Stimulated activated CD4-positive, alpha-beta T cell treated with anti-CD3 and anti-CD28 coated beads, Interleukin-4, amount 100 ng/mL, for 1 hour (primary cell): ENCODE measurements around the gene TAF3.
A peak's percentile ranks its signal among the peaks of the same experiment; 100 is the strongest.

Experiments used
- DNase-seq: peaks from one replicate; pipeline ENCODE4 v3.0.0-alpha.2; 2020

Gene TAF3

DNA sequence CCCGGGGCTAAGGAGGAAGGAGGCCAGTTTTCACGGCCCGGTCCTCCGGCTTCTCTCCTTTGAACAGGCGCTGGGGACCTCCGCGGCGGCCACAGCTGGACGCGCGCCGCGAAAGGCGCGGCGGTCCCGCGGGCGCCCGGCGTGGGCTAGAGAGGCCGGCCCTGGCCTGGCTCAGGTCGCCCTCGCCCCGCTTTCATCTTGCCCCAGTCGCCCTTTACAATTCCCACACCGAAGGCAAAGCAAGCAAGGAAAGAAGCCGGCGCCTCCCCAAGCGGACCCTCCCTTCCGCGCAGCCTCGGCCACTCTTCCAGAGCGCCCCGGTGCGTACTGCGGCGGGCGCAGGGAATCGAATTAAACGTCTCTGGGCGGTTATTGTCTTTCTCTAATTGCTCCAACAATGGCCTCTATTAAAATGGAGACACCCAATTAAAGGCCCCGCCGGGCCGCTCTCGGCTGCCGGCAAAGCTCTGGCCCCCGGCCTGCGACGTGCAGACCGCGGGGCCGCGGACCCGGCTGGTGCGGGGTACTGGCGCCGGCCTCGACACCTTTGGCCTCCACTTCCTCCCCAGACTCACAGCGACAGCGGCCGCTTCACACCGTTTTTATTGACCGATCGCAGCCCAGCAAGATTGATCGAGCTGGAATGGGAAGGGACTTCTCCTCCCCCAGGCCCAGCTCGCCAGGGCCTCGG, 231.7 kb downstream of the TAF3 start:
- no peak for DNase-seq

DNA sequence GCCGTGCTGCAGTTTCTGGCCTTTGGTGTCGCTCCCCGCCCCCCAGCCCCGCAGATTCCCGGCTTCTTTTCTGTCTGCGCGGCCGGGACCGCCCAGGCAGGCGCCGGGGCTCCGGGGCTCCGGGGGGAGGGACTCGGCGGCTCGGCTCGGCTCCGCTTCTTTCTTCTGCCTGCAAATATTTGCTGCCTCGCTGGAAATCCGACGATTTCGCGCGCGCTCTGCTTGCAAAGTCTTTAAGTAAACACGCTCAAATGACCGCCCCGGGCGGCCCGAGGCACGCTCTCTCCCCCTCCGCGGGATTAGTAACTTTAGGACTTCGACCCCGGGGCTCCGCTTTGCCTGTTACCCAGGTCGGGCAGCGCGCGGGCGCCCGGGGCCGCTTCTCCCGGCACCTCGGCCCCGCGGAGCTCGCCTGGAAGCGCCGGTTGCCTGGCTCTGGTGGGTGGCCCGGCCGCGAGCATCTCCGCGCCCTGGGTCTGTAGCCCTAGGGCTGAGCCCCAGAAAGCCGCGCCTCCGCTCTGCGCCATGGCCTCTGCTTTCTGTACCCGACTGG, 232.3 kb downstream of the TAF3 start:
- DNase-seq = peak; percentile 48

DNA sequence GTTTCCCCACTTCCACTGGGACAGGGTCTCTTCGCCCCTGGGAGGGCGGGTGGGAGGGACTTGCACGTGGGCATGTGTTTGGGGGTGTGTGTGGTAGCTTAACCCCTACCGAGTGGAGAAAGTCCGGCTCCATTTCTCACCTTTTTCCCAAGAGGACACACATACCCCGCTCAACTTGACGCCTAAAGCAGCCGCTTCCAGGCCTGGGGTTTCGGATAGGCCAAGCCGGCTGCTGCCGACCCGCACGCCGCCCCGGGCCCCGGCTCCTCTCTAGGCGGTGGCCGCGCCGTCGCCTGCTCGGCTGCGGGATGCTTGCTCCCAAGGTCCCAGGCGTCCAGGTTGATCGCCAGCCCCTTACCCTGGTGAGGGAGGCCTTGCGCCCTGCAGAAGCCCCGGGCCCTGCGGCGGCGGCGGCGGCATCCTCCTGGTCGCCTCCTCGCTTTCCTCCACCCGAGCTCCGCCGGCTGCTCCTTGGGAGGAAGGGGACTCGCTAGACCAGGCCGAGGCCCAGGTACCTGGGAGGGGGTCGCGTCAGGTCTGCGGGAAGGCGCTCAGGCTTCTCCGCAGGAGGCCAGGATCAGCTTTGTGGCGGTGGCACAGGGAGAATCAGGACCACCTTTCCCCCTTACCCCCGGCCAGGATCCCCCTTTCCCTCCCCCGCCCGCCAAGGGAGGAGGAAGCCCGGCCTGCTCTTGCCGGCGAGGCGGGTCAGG, 233.0 kb downstream of the TAF3 start:
- DNase-seq = no peak

DNA sequence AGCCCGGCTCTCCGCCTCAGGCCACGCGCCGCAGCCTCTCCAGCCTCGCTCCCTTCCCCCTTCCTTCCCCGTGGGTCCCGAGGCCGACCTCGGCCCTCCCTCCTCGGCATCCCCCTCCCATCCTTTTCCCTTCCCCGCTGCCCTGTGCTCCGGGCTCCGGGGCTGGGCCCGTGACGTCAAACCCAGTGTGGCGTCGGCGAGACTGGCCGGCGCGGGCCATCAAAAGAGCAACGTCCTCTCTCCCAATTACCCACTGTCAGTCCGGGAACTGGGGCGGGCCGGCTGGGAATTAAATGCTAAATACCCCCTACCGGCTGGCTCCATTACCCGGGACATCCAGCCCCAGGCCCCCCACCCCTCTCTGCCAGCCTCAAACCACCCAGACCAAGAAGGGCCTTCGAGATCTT, 233.5 kb downstream of the TAF3 start:
- no peak for DNase-seq

DNA sequence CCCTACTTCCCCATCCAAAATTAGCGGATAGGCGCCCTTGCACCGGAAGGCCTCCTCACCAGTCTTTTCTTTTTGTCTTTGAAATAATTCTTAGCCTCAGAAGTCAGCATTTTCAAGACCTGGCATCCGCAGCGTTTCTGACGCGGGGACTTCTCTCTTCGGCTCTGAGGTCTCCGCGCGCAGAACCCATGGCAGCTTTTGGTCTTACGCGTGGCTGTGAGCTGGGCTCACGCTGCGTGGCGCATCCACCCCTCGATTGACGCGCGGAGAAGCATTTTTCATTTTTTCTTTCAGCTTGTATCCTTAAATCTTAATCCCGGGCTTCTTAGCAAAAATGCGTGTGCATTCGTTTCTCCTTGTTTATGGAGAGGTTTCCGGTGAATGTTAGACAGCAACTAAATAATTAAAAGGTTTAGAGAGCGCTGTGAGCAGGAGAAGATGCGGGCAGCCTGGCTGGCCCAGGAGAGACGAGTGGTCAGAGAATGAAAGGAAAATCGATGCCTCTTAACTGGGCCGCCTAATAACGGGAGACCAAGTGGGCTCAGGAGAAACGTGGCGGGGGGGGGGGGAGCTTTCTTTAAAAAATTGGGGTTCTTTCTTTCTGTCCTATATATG, 234.1 kb downstream of the TAF3 start:
- peak; percentile 32 for DNase-seq

DNA sequence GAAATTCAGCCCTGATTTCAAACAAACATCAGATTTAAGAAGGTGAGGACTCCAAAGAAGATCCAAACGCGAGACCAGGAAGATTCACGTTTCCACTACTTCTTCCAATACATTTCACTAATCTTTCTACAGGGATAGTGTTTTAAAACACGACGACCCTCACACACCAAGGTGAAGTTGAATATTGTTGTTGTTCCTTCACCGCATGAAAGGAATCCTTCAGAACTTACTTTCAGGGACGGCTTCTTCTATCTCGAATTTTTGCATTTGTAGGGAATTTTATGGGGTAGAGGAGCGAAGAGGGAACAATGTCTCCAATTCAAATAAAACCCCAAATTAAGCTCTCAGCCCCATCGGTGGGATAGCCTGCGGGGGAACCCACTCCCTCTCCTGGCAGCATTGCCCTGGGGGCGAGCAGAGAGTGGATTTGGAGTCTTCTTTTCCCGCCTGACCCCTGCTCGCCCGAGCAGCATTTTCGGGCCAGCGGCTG, 234.7 kb downstream of the TAF3 start:
- no peak for DNase-seq

DNA sequence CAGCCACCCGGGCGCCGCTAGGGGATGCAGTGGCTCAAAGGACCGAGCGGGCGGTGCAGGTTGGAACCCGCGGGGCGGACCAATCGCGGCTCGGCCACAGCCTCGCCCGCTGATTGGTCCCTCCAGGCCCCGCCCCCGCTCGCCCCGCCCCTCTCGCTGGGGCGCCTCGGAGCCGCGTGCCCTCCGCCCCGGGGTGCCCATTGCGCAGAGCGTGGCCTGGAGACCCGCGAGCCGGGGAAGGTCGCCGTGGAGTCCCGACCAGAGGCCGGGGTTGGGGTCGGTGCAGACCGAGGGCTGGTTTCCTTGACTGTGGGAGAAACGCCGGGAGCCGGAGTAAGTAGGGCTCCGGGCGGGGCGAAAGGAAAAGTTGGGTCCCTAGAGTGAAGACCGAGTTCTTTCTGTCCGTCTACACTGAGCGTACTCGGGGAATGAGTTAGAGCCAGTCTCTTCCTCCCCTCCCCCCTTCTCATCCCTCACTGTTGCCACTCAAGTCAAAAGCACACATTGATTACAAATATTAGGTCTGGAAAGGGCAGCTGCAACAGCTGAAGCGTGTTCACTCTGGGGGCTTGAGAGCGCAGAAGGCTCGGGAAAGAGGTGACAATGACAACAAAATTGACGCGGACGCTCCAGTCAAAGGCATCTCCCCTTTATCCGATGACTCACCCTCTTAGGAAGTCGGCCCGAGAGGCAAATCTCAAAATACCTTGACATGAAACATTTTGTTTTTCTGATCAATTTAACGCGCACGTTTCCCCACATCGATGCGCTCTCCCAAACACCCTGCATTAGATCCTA, 235.3 kb downstream of the TAF3 start:
- DNase-seq = peak; percentile 98

DNA sequence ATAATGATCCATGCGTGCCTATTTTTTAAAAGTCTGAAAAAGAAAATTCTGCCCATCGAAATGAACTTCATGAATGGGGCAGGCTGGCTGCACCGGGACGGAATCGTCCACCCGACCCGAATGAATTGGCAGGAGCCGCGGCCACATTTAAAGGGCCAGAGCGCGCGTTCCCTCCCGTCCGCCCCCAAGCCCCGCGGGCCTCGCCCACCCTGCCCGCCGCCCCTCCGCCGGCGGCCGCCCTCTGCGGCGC, 235.9 kb downstream of the TAF3 start:
- DNase-seq = no peak

DNA sequence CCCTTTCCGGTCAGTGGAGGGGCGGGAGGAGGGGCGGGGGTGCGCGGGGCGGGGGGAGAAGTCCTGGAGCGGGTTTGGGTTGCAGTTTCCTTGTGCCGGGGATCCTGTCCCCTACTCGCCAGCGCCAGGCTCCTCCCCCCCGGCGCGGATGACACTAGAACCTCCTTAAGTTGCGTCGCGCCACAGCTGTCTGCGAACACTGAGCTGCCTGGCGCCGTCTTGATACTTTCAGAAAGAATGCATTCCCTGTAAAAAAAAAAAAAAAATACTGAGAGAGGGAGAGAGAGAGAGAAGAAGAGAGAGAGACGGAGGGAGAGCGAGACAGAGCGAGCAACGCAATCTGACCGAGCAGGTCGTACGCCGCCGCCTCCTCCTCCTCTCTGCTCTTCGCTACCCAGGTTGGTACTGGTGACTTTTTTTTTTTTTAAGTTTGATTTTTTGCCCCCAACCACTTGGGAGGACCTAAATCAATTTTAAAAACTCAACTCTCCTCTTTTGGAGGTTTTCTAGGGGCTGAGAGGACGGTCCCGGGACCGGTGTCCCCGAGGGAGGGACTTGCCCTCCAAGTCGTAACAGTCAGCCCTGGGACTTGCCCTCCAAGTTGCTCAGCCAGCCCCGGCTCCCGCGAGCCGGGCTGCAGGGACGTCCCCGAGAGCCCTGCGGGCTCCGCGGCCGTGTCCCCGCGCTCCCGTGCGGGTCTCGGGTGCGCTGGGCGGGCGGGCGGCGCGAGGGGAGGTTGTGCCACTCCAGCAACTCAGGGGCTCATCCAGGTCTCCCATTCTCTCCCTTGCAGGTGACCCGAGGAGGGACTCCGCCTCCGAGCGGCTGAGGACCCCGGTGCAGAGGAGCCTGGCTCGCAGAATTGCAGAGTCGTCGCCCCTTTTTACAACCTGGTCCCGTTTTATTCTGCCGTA, 236.4 kb downstream of the TAF3 start, which contains the start of gene GATA3:
Gene GATA3, plus strand, starts transcription at position 195 of the 914 bp plus-strand sequence. CDS start 968 bp downstream, outside the sequence.
- DNase-seq = peak; percentile 83

DNA sequence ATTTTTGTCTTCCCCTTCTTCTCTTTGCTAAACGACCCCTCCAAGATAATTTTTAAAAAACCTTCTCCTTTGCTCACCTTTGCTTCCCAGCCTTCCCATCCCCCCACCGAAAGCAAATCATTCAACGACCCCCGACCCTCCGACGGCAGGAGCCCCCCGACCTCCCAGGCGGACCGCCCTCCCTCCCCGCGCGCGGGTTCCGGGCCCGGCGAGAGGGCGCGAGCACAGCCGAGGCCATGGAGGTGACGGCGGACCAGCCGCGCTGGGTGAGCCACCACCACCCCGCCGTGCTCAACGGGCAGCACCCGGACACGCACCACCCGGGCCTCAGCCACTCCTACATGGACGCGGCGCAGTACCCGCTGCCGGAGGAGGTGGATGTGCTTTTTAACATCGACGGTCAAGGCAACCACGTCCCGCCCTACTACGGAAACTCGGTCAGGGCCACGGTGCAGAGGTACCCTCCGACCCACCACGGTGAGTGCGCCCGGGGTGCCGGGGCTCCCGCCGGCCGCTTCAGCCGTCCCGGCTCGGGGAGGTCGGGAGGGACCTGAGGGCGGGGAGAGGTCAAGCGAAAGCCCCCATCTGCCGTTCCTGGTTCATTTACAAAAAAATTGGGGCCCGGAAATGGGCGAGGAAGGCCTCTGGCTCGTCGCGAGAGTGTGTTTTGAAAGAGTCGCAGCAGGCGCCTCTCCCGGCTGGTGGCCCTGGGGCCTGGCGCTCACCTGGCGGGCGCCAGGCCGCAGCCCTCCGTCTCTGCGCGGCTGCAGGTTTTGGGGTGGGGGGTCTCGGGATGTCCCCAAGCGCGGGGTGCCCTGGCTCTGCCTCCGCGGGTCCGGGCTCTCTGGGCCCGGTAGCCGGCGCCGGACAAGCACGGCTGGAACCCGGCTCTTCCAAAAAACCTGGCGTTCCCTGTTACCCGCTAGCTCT, 237.4 kb downstream of the TAF3 start:
- peak; percentile 43 for DNase-seq

DNA sequence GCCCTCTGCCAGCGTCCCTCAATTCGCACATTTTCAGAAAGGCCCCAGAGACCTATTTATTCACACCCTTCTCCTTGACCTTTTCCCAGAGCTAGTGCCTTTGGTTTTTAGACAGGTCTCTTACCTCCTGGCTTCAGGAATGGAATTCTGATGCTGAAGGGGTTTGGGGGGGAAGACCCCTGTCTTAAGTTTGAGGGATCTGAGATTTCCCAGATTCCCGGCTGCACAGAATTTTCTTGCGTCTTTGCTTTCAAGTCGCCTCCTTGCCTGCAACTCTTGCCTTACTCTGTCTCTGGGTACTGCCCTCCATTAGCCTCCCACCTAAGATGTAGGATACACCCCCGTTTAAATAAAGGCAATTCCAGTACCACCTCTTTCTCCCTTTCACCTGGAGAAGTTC, 238.1 kb downstream of the TAF3 start:
- DNase-seq = no peak

DNA sequence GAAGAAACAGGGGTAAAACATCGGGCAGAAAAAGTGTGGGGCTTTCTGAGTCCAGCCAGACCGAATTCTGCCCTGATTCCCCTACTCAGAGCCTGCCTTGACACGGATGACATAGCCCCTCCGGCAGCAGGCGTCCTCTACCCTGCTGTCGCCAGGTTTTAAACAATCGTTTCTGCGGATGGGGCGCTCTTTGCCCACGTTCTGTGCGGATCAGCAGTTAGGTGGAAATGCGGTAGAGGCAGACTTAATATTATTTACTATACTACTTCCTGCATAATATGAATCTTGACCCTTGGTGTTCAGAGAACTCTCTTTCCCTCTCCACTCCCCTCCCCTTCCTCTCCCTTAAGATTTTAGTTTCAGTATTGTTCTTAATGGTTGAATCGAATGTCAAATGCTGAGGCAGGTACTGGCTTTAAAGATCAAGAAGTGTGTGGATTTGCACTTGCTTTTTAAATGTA, 238.6 kb downstream of the TAF3 start:
- peak; percentile 63 for DNase-seq

DNA sequence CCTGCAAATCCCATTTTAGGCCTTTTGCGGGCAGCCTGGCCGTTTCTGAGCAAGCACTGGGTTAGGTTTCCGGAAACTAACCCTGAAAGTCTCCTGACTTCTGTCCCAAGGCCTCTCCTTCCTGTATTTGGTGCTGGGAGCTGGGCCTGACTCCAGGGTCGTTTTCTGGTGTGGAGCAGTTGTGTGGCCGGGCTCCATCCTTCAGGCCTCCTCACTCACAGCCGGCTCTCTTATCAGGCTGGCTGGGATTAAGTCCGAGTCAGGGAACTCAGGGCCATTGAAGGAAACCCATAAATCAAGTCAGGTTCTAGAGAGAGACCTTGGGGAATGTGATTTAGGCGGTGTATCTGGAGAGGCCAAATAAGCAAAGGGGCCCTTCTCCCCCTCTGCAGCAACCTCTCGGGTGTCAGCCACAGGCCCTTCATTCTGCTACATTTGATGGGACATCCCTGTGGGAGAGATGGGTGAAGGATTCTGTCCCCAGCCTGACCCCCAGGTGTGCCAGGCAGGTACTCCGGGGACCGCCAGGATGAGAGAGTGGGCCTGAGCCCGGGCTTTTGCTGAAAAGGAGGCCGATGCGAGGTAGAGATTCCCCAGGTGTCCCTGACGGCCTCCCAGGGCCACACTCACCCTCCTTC, 239.4 kb downstream of the TAF3 start:
- DNase-seq = no peak

DNA sequence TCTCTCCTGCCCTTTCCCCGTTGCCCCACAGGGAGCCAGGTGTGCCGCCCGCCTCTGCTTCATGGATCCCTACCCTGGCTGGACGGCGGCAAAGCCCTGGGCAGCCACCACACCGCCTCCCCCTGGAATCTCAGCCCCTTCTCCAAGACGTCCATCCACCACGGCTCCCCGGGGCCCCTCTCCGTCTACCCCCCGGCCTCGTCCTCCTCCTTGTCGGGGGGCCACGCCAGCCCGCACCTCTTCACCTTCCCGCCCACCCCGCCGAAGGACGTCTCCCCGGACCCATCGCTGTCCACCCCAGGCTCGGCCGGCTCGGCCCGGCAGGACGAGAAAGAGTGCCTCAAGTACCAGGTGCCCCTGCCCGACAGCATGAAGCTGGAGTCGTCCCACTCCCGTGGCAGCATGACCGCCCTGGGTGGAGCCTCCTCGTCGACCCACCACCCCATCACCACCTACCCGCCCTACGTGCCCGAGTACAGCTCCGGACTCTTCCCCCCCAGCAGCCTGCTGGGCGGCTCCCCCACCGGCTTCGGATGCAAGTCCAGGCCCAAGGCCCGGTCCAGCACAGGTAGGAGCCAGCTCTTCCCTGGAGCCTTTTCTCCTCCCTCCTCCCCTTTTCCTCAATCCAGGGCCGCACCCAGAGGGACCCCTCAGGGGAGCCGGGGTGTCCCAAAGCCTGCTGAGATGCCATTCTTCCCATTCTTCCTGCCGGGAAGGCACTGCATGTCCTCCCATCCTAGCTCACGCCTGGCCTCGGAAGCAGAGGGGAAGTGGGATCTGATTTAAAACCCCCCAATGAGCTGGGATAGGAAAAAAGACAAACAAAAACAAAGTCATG, 240.2 kb downstream of the TAF3 start:
- DNase-seq = no peak

DNA sequence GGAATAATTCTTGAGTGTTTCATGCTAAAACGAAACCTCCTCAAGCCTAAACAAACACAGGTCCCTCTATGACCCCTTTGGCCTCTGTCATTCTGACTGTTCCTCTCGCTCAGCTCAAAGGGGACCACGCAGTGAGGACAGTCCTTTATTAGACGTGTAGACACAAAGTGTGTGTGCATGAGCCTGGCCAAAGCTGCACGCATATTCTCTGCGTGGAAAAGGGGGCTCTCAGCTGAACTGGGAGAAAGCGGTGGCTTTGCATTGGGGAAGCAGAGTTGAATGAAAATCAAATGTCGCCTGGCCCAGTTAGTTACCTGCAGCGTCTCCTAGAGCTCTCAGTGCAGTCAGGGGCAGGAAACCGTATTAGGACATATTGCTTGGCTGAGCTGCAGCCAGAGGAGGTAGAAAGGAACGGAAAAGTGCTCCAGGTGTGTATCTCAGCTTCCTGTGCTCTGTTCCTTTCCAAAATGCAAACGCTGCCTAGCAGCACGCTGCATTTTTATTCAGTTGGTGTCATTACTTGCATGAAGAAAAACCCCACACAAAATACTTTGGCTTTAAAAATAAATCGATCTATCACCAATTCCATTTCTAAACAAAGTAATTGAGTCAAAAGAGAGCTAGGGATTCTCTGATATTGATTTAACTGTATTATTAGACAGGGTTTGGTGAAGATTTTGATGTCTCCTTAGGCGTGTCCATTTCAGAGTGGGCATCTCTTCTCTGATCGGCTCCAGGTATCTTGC, 241.1 kb downstream of the TAF3 start:
- no peak for DNase-seq

DNA sequence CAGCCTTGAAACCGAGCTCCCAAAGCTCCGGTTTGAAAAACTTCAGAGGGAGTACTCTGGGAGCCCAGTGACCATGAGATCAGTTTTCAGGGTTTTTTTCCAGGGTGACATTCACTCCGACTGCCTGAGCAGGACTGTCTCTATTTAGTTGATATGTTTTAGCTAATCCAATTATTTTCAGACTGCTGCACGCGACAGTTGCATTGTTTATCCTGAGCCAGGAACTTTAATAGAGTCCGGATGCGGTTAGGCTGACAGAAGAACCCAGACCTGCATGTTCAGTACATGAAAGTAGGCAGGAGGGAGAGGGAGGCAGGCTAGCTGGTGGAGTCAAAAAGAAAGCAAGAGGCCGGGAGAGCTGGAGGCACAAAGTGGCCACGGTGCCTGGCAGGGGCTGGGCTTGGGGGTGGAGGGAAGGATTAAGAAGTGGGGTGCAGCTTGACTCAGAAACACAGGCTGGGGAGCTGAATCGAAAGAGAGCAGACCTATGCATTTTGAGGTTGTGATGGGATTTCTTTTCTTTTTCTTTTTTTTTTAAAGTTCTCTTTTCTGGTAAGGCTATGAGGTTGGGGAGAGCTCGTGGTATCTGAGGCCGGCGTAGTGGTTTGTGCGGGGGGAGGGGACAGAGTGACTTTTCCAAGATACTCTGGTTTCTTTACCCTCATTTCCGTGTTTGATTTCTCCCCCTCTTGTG, 241.9 kb downstream of the TAF3 start:
- peak; percentile 50 for DNase-seq

DNA sequence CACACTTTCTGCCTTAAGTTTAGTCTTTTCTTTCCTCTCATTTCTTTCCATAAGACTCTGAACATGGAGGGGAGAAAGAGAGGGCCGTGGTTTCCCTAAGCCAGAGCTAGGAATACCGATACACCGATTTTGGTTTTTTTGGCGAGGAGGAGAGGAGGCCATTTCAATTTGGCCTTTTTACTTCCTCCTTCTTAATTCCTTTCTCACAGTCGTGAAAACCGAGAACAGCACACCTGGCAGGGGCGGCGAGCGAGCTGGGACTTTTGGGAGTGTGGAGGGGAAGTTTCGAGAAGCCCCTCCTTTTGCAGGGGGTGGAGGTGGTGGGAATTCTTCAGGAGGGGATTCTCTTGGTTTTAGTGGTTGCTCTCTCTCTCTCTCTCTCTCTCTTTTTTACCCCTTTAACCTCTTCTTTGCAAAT, 242.4 kb downstream of the TAF3 start:
- DNase-seq = no peak
